HEK293 (cell line): ENCODE measurements around the gene EXOC2.
"Not testable (repeated sequence)": the region's sequence is repeated elsewhere in the genome, so short reads cannot be mapped to it uniquely, and the experiment has no call there.

ENCODE experiments used
- CTCF ChIA-PET: fragments of 350-600 bp; formaldehyde crosslinking; extraction: SDS; loops from one replicate; lab custom pipeline; 2021; ENCODE audit warnings: antibody characterized with exemption; lab: Yijun Ruan, JAX
- POLR2A ChIA-PET: fragments of 300-600 bp; formaldehyde crosslinking; extraction: SDS; loops from one replicate; lab custom pipeline; 2020; ENCODE audit warnings: antibody characterized with exemption, inconsistent platforms; lab: Yijun Ruan, JAX
- H3K27ac ChIP-seq: fragments of 200-500 bp; sonication (Bioruptor generic); 2 replicates; pipeline ENCODE4 v1.5.1; 2014; ENCODE audit warnings: low read depth, low read length, control low read depth, inconsistent platforms; ENCODE audit errors: extremely low read depth
- H3K36me3 ChIP-seq, 2 experiments: fragments of 200-500 bp in 1 of 2; sonication (Bioruptor generic) in 1 of 2; 1 replicate in 1 of 2; 2 replicates in 1 of 2; pipeline ENCODE4 v1.5.1; 2014 to 2017; ENCODE audit warnings: inconsistent platforms in 2 of 2, low read length in 2 of 2; ENCODE audit not compliant: control insufficient read depth in 2 of 2, insufficient read depth in 1 of 2
- H3K4me1 ChIP-seq: fragments of 200-500 bp; sonication (Bioruptor generic); 2 replicates; pipeline ENCODE4 v1.5.1; 2014; ENCODE audit warnings: mild to moderate bottlenecking, low read length, inconsistent platforms; ENCODE audit not compliant: control insufficient read depth, insufficient read depth
- H3K4me3 ChIP-seq: 2 replicates; pipeline ENCODE4 v1.5.1; 2011; ENCODE audit warnings: low read depth, mild to moderate bottlenecking, control low read depth, low read length, moderate library complexity
- H3K9me3 ChIP-seq: fragments of 200-500 bp; sonication (Bioruptor generic); 2 replicates; pipeline ENCODE4 v1.5.1; 2014; ENCODE audit warnings: low read depth, low read length, inconsistent platforms; ENCODE audit not compliant: control insufficient read depth, insufficient read depth
- EGR2 ChIP-seq: fragments of 450-650 bp; formaldehyde crosslinking; IDR thresholded peaks from 2 replicates; pipeline ENCODE4 v1.5.1; 2016; ENCODE audit warnings: low read depth, missing biosample characterization, missing genetic modification characterization
- KLF9 ChIP-seq: fragments of 450-650 bp; formaldehyde crosslinking; IDR thresholded peaks from 2 replicates; pipeline ENCODE4 v1.5.1; 2016; ENCODE audit warnings: missing biosample characterization, missing genetic modification characterization, low read depth
- PATZ1 ChIP-seq: fragments of 450-650 bp; formaldehyde crosslinking; IDR thresholded peaks from 2 replicates; pipeline ENCODE4 v1.5.1; 2016; ENCODE audit warnings: missing biosample characterization, missing genetic modification characterization
- ZBTB20 ChIP-seq: fragments of 450-650 bp; formaldehyde crosslinking; IDR thresholded peaks from 2 replicates; pipeline ENCODE4 v1.5.1; 2016; ENCODE audit warnings: missing biosample characterization, missing genetic modification characterization
- ZNF114 ChIP-seq: fragments of 450-650 bp; formaldehyde crosslinking; IDR thresholded peaks from 2 replicates; pipeline ENCODE4 v1.5.0; 2017; ENCODE audit warnings: missing biosample characterization, missing genetic modification characterization
- ZNF155 ChIP-seq: fragments of 450-650 bp; formaldehyde crosslinking; IDR thresholded peaks from 2 replicates; pipeline ENCODE4 v1.5.1; 2016; ENCODE audit warnings: missing biosample characterization, missing genetic modification characterization
- ZNF350 ChIP-seq: fragments of 450-650 bp; formaldehyde crosslinking; IDR thresholded peaks from 2 replicates; pipeline ENCODE4 v1.5.0; 2017; ENCODE audit warnings: missing biosample characterization, mild to moderate bottlenecking, missing genetic modification characterization
- ZNF398 ChIP-seq: fragments of 450-650 bp; formaldehyde crosslinking; IDR thresholded peaks from 2 replicates; pipeline ENCODE4 v1.5.1; 2017; ENCODE audit warnings: missing biosample characterization, missing genetic modification characterization
- ZNF514 ChIP-seq: fragments of 450-650 bp; formaldehyde crosslinking; IDR thresholded peaks from 2 replicates; pipeline ENCODE4 v1.5.1; 2016; ENCODE audit warnings: missing biosample characterization, missing genetic modification characterization
- ZNF529 ChIP-seq: fragments of 450-650 bp; formaldehyde crosslinking; IDR thresholded peaks from 2 replicates; pipeline ENCODE4 v1.5.1; 2017; ENCODE audit warnings: missing genetic modification characterization, missing biosample characterization; ENCODE audit not compliant: insufficient replicate concordance
- ZNF555 ChIP-seq: fragments of 450-650 bp; formaldehyde crosslinking; conservative IDR thresholded peaks from 2 replicates; pipeline ENCODE4 v1.5.1; 2017; ENCODE audit warnings: missing biosample characterization, mild to moderate bottlenecking, missing genetic modification characterization, inconsistent platforms
- ZNF707 ChIP-seq: fragments of 450-650 bp; formaldehyde crosslinking; IDR thresholded peaks from 2 replicates; pipeline ENCODE4 v1.5.1; 2016; ENCODE audit warnings: missing biosample characterization, missing genetic modification characterization
- ZNF843 ChIP-seq: fragments of 450-650 bp; formaldehyde crosslinking; IDR thresholded peaks from 2 replicates; pipeline ENCODE4 v1.5.1; 2016; ENCODE audit warnings: missing biosample characterization, missing genetic modification characterization
- ZSCAN16 ChIP-seq: fragments of 450-650 bp; formaldehyde crosslinking; IDR thresholded peaks from 2 replicates; pipeline ENCODE4 v1.5.1; 2016; ENCODE audit warnings: missing biosample characterization, missing genetic modification characterization
- TF ChIP-seq, protein P1 (sequence below): fragments of 450-650 bp; formaldehyde crosslinking; IDR thresholded peaks from 2 replicates; pipeline ENCODE4 v1.5.1; 2016; ENCODE audit warnings: missing biosample characterization, missing genetic modification characterization
- TF ChIP-seq, protein P2 (sequence below): fragments of 450-650 bp; formaldehyde crosslinking; conservative IDR thresholded peaks from 2 replicates; pipeline ENCODE4 v1.5.1; 2016; ENCODE audit warnings: low read depth, missing biosample characterization, missing genetic modification characterization
- TF ChIP-seq, protein P3 (sequence below): fragments of 450-650 bp; formaldehyde crosslinking; IDR thresholded peaks from 2 replicates; pipeline ENCODE4 v1.5.1; 2016; ENCODE audit warnings: missing biosample characterization, missing genetic modification characterization
- TF ChIP-seq, protein P4 (sequence below): fragments of 450-650 bp; formaldehyde crosslinking; IDR thresholded peaks from 2 replicates; pipeline ENCODE4 v1.5.1; 2016; ENCODE audit warnings: missing biosample characterization, missing genetic modification characterization

Gene EXOC2

DNA sequence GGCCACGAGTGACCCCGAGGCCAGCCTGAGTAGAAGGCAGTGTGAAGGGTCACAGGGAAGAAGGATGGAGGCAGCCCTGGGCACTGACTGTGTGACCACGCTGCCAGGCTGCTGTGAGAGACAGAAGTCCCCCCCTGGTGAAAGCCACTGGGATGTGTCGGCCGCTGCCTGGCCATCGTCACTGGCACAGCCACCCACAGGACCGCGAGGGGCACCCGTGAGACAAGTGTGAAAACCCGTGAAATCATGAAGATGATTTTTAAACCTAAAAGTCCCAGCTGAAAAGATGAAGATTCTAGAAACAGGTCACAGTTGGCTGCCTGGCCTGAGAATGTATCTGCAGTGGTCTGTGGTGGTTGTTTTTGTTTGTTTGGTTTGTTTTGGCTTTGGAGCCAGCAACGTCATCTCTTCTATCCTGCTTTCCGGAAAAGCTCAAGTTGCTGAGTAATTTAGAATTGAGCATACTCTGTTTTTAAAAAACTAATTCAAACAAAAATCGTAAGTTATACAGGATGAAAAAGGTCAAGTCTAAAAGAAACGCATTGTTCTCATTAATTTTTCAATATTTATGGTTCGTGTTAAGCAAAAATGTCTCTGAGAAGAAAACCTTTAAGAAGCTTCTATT is 130.8 kb downstream of the EXOC2 start (continued):
- TF ChIP-seq ZBTB20 (tag by site-specific recombination) (no peak), ZNF707 (tag by site-specific recombination) (no peak), KLF9 (no peak), ZNF843 (tag by site-specific recombination) (no peak), EGR2 (tag by site-specific recombination) (no peak), ZNF555 (no peak), ZNF398 (tag by site-specific recombination) (no peak), ZNF114 (tag by site-specific recombination) (no peak), ZSCAN16 (tag by site-specific recombination) (no peak)
- TF ChIP-seq, protein P1, sequence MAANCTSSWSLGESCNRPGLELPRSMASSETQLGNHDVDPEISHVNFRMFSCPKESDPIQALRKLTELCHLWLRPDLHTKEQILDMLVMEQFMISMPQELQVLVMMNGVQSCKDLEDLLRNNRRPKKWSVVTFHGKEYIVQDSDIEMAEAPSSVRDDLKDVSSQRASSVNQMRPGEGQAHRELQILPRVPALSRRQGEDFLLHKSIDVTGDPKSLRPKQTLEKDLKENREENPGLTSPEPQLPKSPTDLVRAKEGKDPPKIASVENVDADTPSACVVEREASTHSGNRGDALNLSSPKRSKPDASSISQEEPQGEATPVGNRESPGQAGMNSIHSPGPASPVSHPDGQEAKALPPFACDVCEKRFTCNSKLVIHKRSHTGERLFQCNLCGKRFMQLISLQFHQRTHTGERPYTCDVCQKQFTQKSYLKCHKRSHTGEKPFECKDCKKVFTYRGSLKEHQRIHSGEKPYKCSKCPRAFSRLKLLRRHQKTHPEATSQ (tag by site-specific recombination), result no peak
- TF ChIP-seq, protein P2, sequence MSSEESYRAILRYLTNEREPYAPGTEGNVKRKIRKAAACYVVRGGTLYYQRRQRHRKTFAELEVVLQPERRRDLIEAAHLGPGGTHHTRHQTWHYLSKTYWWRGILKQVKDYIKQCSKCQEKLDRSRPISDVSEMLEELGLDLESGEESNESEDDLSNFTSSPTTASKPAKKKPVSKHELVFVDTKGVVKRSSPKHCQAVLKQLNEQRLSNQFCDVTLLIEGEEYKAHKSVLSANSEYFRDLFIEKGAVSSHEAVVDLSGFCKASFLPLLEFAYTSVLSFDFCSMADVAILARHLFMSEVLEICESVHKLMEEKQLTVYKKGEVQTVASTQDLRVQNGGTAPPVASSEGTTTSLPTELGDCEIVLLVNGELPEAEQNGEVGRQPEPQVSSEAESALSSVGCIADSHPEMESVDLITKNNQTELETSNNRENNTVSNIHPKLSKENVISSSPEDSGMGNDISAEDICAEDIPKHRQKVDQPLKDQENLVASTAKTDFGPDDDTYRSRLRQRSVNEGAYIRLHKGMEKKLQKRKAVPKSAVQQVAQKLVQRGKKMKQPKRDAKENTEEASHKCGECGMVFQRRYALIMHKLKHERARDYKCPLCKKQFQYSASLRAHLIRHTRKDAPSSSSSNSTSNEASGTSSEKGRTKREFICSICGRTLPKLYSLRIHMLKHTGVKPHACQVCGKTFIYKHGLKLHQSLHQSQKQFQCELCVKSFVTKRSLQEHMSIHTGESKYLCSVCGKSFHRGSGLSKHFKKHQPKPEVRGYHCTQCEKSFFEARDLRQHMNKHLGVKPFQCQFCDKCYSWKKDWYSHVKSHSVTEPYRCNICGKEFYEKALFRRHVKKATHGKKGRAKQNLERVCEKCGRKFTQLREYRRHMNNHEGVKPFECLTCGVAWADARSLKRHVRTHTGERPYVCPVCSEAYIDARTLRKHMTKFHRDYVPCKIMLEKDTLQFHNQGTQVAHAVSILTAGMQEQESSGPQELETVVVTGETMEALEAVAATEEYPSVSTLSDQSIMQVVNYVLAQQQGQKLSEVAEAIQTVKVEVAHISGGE, result no peak

DNA sequence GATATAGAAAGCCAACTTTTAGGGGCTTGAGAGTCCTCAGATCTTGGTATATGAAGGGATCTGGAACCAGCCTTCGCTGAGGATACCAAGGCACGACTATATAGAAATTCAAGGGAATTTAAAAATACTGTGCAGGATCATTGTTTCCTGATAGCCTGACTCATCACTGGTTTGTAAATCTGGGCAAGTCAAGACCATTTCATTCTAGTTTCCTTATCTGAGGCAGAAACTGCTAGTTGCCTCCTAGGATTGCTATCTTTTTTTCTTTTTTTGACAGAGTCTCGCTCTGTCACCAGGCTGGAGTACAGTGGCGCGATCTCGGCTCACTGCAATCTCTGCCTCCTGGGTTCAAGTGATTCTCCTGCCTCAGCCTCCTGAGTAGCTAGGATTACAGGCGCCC is 131.6 kb downstream of the EXOC2 start:
- H3K4me1 ChIP-seq, H3K27ac ChIP-seq, H3K9me3 ChIP-seq, H3K4me3 ChIP-seq, CTCF ChIA-PET, POLR2A ChIA-PET: not testable (repeated sequence)
- H3K36me3 ChIP-seq, result peaks cover 31 to 46% of the 10 kb centered on the region in 2 experiments

DNA sequence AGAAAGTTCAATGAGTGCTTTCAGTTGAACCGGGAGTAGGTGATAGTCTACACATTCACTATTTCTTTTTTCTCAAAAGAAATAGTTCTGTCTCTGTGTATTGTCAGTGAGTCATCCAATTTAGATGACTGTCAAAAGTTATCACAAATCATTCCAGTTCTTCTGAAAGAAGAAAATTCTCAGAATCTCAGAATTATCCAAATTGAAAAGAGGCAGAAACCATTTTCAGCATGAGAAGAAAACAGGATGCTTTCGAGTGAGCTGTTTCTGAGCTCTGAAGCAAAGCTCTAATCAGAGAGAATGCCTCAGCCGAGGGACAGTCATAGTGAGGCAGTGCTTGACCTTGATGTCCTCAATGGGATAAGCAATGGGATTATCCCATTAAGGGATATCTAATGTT is 134.0 kb downstream of the EXOC2 start:
- ChIA-PET POLR2A (no interaction called here), CTCF (interaction anchor here (0.8 to 1.2 kb wide), 2 partner anchors 83 to 878 kb away, joined by 3 to 6 read pairs; no protein-coding TSS in a partner anchor)
- peaks cover 36 to 56% of the 10 kb centered on the region in 2 experiments for H3K36me3 ChIP-seq
- H3K4me3 ChIP-seq, result no peak overlapping the region
- H3K9me3 ChIP-seq, result no peaks in the 10 kb centered on the region
- H3K27ac ChIP-seq, result no peak overlapping the region
- no peaks in the 10 kb centered on the region for H3K4me1 ChIP-seq
- TF ChIP-seq ZNF350 (tag by site-specific recombination), result no peak
- TF ChIP-seq ZNF514 (tag by site-specific recombination), result no peak
- TF ChIP-seq, protein P3, sequence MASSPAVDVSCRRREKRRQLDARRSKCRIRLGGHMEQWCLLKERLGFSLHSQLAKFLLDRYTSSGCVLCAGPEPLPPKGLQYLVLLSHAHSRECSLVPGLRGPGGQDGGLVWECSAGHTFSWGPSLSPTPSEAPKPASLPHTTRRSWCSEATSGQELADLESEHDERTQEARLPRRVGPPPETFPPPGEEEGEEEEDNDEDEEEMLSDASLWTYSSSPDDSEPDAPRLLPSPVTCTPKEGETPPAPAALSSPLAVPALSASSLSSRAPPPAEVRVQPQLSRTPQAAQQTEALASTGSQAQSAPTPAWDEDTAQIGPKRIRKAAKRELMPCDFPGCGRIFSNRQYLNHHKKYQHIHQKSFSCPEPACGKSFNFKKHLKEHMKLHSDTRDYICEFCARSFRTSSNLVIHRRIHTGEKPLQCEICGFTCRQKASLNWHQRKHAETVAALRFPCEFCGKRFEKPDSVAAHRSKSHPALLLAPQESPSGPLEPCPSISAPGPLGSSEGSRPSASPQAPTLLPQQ (tag by site-specific recombination), result no peak
- TF ChIP-seq, protein P4, sequence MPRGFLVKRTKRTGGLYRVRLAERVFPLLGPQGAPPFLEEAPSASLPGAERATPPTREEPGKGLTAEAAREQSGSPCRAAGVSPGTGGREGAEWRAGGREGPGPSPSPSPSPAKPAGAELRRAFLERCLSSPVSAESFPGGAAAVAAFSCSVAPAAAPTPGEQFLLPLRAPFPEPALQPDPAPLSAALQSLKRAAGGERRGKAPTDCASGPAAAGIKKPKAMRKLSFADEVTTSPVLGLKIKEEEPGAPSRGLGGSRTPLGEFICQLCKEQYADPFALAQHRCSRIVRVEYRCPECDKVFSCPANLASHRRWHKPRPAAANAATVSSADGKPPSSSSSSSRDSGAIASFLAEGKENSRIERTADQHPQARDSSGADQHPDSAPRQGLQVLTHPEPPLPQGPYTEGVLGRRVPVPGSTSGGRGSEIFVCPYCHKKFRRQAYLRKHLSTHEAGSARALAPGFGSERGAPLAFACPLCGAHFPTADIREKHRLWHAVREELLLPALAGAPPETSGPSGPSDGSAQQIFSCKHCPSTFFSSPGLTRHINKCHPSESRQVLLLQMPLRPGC (tag by site-specific recombination), result no peak
- no peak for TF ChIP-seq PATZ1
- TF ChIP-seq ZNF155, result no peak
- no peak for TF ChIP-seq ZNF529 (tag by site-specific recombination)
